GM12891 (cell line): ENCODE data around the gene RSPO3.

Experiments used
- POLR2A ChIP-seq: IDR thresholded peaks from 2 replicates; pipeline ENCODE4 v1.6.1; 2011; ENCODE audit warnings: low read depth, low read length, control low read depth
- POLR2AphosphoS5 ChIP-seq: IDR thresholded peaks from 2 replicates; pipeline ENCODE4 v1.6.1; 2011; ENCODE audit warnings: low read depth, low read length, control low read depth
- TAF1 ChIP-seq: IDR thresholded peaks from 2 replicates; pipeline ENCODE4 v1.6.1; 2011; ENCODE audit warnings: low read depth, low read length, control low read depth

- TF ChIP-seq POLR2AphosphoS5 = no peak
- TF ChIP-seq POLR2A = no peak
- TF ChIP-seq TAF1 = no peak
Observed at GRCh38 chr6:127195833-127196232, 77.4 kb downstream of the RSPO3 start.
